ENCODE data around the gene CDH22.
A peak's percentile ranks its signal among the peaks of the same experiment; 100 is the strongest.

The CDH22 gene

GRCh38 chr20:46235077-46235476, 73.2 kb downstream of the CDH22 start:
- DNase-seq, result no peak

- DNase-seq, result no peak
Measured at GRCh38 chr20:46233701-46234100, 74.6 kb downstream of the CDH22 start.

GRCh38 chr20:46232539-46232938, 75.8 kb downstream of the CDH22 start:
- no peak for DNase-seq

- DNase-seq, result peak; percentile 55
Measured at GRCh38 chr20:46230801-46231282, 77.5 kb downstream of the CDH22 start.

DNA sequence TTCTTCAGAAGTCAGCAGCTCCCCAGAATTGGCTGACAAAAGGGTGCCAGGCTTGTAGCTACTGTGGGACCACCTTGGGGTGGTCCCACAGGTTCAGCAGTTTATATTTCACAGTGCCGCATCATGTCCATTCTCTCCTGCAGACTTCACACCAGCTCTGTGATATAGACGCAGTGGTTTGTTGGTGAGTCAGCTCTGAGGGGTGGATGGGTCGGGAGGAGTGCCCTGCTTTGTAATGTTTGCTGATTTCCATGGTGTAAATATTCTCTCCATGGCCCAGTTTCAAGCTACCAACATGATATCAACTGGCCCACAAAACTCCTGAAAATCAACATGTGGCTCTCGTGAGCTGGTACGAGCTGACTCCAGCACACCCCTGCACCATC, 78.2 kb downstream of the CDH22 start:
- no peak for DNase-seq

DNA sequence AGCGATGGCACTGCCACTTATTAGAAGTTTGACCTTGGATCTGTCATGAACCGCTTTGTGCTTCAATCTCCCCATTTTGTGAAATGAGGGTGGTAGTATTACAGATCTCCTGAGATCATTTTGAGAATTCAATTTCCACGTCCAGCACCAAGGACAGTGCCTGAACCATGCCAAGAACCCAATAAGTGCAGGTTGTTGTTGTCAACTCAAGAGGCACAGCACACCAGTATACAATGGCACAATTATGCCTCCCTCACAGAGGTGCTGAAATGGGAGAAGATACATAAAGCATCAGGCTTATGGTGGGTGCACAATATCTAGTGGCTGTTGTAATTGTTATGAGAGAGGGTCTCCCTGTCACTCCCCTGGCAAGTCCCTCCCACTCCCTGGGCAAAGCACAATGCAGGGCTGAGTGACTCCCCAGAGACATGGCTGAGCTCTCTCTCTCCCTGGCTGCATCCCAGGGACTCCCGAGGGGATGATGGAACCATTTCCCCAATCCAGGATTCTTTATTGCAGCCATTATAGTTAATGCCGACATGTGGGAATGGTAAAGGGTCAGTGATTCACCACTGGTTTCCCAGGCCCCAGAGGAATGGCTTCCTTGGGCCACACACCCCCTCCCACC, 78.7 kb downstream of the CDH22 start:
- DNase-seq, result no peak

DNA sequence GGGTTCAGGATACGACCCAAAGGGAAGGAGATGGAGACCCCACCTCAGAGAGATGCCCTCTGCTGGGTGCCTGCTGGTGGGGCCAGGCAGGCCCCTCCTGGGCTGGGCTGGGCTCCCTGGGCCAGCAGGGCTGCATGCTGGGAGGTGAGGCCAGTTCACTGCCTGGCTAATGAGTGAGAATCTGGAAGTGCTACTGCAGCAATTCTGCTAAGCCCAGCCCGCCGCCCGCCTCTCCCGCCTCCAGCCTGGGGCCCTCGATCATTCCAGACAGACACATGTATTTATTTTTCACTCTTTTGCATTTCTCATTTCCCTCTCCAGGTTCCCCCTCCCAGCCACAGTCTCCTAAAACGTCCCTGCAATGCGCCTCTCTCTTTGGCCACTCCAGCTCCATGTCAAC, 79.6 kb downstream of the CDH22 start:
- DNase-seq, result no peak

- DNase-seq, result no peak
Measured at GRCh38 chr20:46227272-46227767, 81.0 kb downstream of the CDH22 start.

- no peak for DNase-seq
Measured at GRCh38 chr20:46226602-46227001, 81.7 kb downstream of the CDH22 start.

GRCh38 chr20:46222521-46223007, 85.7 kb downstream of the CDH22 start:
- no peak for DNase-seq

DNA sequence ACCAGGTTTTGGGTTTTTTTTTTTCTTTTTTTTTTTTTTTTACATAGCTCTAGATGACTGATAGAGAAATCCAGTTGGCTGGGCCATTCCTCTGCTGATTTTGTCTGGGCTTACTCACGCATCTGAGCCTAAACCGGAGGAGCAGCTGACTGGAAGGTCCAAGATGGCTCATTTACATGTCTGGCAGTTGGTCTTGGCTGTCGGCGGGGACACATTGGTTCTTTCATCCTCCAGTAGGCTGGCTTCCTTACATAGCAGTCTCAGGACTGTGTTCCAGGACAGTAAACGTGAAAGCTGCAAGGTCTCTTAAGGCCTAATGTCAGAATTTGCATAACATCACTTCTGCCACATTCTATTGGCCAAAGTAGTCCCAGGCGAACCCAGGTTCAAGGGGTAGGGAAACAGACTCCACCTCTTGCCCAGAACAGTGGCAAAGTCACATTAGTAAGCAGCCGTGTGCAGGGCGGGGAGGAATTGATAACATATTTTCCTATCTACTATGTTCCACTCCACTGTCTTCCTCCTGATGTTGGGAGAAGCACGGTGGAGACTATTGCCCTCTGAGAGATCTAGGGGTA, 87.0 kb downstream of the CDH22 start:
- DNase-seq, result no peak

DNA sequence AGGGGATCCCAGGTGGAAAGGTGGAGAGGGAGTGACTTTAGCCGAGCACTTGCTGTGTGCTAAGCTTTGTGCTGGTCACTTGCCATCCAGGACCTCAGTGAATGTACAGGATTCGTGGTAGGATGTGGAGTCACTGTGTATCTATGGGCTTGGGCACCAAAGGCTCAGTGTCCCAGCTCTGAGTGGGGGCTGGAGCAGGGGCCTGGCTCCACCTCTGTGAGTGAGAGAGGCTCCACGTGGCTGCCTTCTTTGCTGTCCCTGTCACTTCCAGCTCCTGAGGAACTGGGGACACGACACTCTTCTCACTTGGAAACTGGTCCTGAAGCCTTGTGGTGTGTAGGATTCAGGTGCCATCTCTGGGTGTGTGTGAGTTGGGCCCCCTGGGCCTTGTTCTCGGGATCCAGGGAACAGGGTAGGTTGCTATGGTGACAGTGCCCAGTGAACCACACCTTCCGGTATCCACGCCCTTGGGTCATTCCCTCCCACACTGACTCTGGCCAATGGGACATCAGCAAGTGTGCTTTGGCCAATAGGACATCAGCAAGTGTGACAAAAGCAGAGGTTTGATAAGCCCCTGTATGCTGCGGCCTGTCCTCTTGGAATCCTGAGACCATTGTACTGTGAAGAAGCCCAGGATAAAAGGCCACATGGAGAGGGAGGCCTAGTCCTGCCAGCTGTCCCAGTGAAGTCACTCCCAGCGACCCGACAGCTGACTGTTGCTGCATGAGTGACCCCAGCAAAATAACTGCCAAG, 87.7 kb downstream of the CDH22 start:
- DNase-seq, result no peak

GRCh38 chr20:46219920-46220319, 88.4 kb downstream of the CDH22 start:
- no peak for DNase-seq

DNA sequence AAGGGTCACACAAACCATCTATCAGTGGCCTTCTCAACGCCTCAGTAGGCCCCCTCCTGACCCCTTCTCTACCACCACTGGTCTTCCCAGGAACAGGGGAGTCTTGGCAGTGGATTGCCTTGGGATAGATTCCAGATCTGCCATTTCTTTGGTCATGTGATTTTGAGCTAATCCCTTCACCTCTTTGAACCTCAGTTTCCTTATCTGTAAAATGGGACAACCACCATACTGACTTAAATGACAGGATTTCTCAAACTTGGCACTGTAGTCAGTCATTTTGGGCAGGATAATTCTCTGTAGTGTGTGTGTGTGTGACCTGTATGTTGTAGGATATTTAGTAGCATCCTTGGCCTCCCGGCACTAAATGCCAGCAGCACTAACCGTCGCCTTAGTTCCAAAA, 89.1 kb downstream of the CDH22 start:
- DNase-seq, result no peak

DNA sequence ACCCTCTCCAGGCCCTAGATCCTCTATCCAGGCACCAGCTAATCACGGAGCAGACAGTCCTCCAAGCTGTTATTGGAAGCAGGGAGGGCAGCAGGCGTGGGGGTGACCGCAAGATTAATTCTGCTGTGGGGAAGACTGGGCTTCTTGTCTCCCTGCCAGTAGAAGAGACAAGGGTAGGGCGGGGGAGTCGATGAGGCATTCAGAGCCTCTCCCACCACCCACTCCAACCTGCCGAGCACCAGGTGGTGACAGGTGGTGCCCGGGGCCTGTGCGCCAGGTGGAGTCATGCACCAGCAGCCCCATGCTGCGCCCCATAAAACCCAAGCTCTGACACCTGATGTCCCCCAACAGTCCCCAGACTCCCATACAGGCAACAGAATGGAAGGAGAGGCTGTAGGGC, 89.6 kb downstream of the CDH22 start:
- no peak for DNase-seq

GRCh38 chr20:46217583-46217982, 90.7 kb downstream of the CDH22 start:
- DNase-seq, result no peak

DNA sequence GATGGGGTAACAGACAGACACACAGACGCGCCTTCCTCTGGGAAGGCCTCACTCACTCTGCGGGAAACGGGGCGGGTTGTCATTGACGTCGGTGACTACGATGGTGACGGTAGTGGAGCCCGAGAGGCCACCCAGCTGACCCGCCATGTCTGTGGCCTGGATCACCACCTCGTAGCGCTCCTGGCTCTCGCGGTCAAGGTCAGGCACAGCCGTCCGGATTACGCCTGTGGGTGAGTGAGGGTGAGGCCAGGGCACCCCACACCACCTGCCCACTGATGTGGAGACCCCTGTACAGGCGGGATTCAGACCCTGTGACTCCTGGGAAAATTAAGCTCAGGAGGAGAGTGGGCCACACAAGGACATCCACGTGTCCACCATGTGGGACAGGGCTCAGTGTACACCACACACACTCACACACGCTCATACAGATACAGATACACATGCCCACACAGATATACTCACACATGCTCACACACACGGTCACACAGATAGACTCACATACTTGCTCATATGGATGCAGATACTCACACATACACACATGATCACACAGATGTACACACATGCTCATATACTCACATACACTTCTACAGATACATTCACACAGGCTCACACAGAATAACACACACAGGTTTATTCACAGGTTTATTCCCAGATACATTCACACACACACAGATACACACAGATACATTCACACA, 91.4 kb downstream of the CDH22 start:
- DNase-seq, result no peak

- no peak for DNase-seq
Measured at GRCh38 chr20:46215913-46216707, 92.2 kb downstream of the CDH22 start.

- no peak for DNase-seq
Measured at GRCh38 chr20:46214824-46215488, 93.3 kb downstream of the CDH22 start.

- DNase-seq, result no peak
Measured at GRCh38 chr20:46213946-46214823, 94.1 kb downstream of the CDH22 start.

- DNase-seq, result no peak
Measured at GRCh38 chr20:46212876-46213275, 95.4 kb downstream of the CDH22 start.

Data from DMS53 (cell line).